Endodermal cell (in vitro differentiated cells): ENCODE measurements around the gene PNCK. TPM values are rescaled to one million over a fixed set of nuclear protein-coding genes. Genes with fewer than 3 reads are reported as not detected.

Experiments used
- DNase-seq: peaks from one replicate; pipeline ENCODE4 v3.0.0-alpha.2; 2017
- H3K27ac ChIP-seq: 2 replicates; pipeline ENCODE4 v1.5.1; 2013; ENCODE audit warnings: mild to moderate bottlenecking, low read depth, low read length, moderate library complexity
- H3K27me3 ChIP-seq: 2 replicates; pipeline ENCODE4 v1.6.1; 2013; ENCODE audit warnings: mild to moderate bottlenecking, low read length, moderate library complexity; ENCODE audit not compliant: insufficient read depth, control insufficient read depth, poor library complexity, severe bottlenecking
- H3K36me3 ChIP-seq: 2 replicates; pipeline ENCODE4 v1.7.0; 2013; ENCODE audit warnings: mild to moderate bottlenecking, low read length, moderate library complexity; ENCODE audit not compliant: control insufficient read depth, insufficient read depth
- H3K4me1 ChIP-seq: one replicate; pipeline ENCODE4 v1.7.0; 2013; ENCODE audit warnings: low read length; ENCODE audit not compliant: control insufficient read depth, insufficient read depth
- H3K4me3 ChIP-seq: 2 replicates; pipeline ENCODE4 v1.5.1; 2013; ENCODE audit warnings: mild to moderate bottlenecking, low read length, moderate library complexity
- H3K9ac ChIP-seq: 2 replicates; pipeline ENCODE4 v1.6.1; 2013; ENCODE audit warnings: mild to moderate bottlenecking, low read length, moderate library complexity; ENCODE audit not compliant: poor library complexity, severe bottlenecking; ENCODE audit errors: extremely low read depth
- H3K9me3 ChIP-seq: 2 replicates; pipeline ENCODE4 v1.6.1; 2013; ENCODE audit warnings: mild to moderate bottlenecking, low read length, moderate library complexity; ENCODE audit not compliant: control insufficient read depth
- H3K27ac Mint-ChIP-seq: 2 replicates; pipeline ENCODE4 v1.8.0; 2020; ENCODE audit warnings: mixed read lengths
- H3K27me3 Mint-ChIP-seq: 2 replicates; pipeline ENCODE4 v1.8.0; 2021; ENCODE audit warnings: mild to moderate bottlenecking, mixed read lengths; ENCODE audit not compliant: insufficient read depth
- H3K36me3 Mint-ChIP-seq: 2 replicates; pipeline ENCODE4 v1.8.0; 2020; ENCODE audit warnings: low read depth, mixed read lengths
- H3K4me1 Mint-ChIP-seq: 2 replicates; pipeline ENCODE4 v1.8.0; 2020; ENCODE audit warnings: mixed read lengths
- H3K4me3 Mint-ChIP-seq: 2 replicates; pipeline ENCODE4 v1.8.0; 2020; ENCODE audit warnings: mild to moderate bottlenecking, moderate library complexity, mixed read lengths
- H3K9me3 Mint-ChIP-seq: 2 replicates; pipeline ENCODE4 v1.8.0; 2020; ENCODE audit warnings: mild to moderate bottlenecking, mixed read lengths
- WGBS, 2 experiments: methylation state at CpG; one replicate each; pipeline versions ENCODE4 v1.1.5 to v1.1.7; 2013; ENCODE audit warnings: missing lambda C conversion rate in 2 of 2, mixed read lengths in 1 of 2; ENCODE audit not compliant: insufficient coverage in 1 of 2, insufficient read length in 1 of 2; 5-methylcytosine and 5-hydroxymethylcytosine counted together
- total RNA-seq, 2 donors: library from RNA; stranded (reverse); fragmentation: NEBNext Ultra II Directional in 1 of 2; extraction: Animal tissue kit (Norgen Biotek cat#: 25700) in 1 of 2; gene quantifications; 2 replicates in 1 of 2; 3 replicates in 1 of 2; pipeline ENCODE4 v1.2.1, GENCODE V29; 2021
- TF ChIP-seq, protein P1 (sequence below): fragments of 200-600 bp; sonication (generic); conservative IDR thresholded peaks from 2 replicates; pipeline ENCODE4 v1.5.0; 2021; ENCODE audit warnings: antibody characterized with exemption, mild to moderate bottlenecking

Gene PNCK
- total RNA-seq, 2 donors from 2014 or later: 2.8 to 12.9 TPM

DNA sequence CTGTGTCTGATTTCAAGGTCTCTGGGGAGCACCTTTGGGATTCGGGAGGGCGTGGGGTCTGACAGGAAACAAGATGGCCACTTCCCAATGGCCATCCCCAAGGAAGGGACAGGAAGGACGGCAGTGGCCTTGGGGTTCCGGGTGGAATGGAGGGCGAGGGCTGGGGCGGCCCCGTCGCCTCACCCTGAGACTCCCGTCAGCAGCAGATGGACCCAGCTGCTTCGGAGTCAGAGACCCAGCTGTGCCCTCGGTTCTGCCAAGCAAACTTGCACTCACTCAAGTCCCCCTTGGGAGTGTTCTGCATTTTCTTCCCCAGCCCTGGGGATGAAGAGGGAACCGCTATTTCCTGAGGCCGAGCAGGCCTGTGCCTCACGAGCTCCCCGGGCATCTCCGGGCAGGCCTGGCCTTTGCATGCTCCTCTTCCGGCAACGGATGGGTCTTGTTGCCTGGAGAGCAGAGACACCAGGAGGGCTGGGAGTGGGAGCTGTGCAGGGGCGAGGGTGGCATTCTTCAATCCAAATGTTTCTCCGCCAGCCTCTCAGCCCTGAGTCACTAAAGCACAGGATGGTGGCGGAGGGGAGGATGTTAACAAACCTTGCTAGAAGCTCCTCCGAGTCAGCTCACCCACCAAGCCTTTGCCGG, 33.4 kb downstream of the PNCK start:
- Histone ChIP-seq H3K9ac (no peak overlapping the region), H3K4me3 (no peak overlapping the region), H3K9me3 (no peaks in the 10 kb centered on the region), H3K27me3 (peaks cover 41% of the 10 kb centered on the region), H3K4me1 (no peaks in the 10 kb centered on the region), H3K27ac (no peak overlapping the region), H3K36me3 (no peaks in the 10 kb centered on the region)
- TF ChIP-seq, protein P1, sequence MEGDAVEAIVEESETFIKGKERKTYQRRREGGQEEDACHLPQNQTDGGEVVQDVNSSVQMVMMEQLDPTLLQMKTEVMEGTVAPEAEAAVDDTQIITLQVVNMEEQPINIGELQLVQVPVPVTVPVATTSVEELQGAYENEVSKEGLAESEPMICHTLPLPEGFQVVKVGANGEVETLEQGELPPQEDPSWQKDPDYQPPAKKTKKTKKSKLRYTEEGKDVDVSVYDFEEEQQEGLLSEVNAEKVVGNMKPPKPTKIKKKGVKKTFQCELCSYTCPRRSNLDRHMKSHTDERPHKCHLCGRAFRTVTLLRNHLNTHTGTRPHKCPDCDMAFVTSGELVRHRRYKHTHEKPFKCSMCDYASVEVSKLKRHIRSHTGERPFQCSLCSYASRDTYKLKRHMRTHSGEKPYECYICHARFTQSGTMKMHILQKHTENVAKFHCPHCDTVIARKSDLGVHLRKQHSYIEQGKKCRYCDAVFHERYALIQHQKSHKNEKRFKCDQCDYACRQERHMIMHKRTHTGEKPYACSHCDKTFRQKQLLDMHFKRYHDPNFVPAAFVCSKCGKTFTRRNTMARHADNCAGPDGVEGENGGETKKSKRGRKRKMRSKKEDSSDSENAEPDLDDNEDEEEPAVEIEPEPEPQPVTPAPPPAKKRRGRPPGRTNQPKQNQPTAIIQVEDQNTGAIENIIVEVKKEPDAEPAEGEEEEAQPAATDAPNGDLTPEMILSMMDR: no peak
- 90% methylated on average over 22 of the region's 23 CpGs; no CpG with 5 or more reads in 1 of the 2 experiments for WGBS, 2 experiments
- H3K4me3 Mint-ChIP-seq: no peak overlapping the region
- no peak overlapping the region for H3K27ac Mint-ChIP-seq
- peaks cover 52% of the 10 kb centered on the region for H3K9me3 Mint-ChIP-seq
- peaks cover 54% of the 10 kb centered on the region for H3K27me3 Mint-ChIP-seq
- DNase-seq: peak; percentile 33
- peaks cover 3% of the 10 kb centered on the region for H3K4me1 Mint-ChIP-seq
- no peaks in the 10 kb centered on the region for H3K36me3 Mint-ChIP-seq

DNA sequence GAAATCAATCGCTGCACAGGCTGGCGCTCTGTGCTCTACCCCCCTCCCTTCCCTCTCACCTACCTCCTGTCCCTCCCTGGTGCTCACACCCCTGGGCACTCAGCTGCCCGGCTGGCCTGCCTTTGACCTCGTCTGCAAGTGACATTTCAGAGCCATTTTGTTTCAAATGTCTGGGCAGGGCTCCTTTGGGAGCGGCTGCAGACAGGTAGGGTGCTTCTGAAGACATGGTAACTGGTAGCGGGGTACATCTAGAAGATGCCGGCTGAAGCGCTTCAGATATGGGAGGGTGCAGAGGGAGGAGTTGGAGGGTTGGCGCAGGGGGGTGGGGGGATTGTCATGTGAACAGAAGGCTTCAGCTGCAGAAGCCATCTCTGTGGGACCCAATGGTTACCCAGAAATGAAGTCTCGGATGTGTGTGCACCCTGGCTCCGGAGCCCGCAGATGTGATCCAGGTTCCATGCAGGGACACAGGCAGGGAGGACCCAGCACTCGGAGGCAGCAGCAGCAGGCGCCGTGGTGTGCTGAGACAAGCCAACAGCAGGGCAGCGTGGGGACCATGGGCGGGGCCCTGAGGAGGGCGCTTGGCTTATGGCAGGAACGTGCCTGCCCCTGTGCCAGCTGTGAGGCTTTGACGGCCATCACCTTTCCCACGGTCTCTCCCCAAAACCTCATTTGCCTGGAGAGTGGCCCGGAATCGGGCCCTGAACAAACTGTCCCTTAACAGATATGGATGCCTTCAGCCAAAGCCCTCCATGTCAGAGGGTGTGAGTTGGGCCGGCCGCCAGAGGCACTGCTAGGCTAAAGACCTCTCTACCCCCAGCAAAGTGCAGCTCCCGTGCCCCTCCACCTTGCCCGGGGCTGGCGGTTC, 34.2 kb downstream of the PNCK start:
- DNase-seq: no peak
- Mint-ChIP-seq H3K36me3 (no peaks in the 10 kb centered on the region), H3K27me3 (peaks cover 52% of the 10 kb centered on the region), H3K4me1 (peaks cover 3% of the 10 kb centered on the region), H3K27ac (no peak overlapping the region), H3K9me3 (peaks cover 53% of the 10 kb centered on the region), H3K4me3 (no peak overlapping the region)
- 70 to 87% methylated on average over 2 to 27 of the region's 28 CpGs for WGBS, 2 experiments
- Histone ChIP-seq H3K36me3 (no peaks in the 10 kb centered on the region), H3K4me1 (no peaks in the 10 kb centered on the region), H3K9ac (no peak overlapping the region), H3K27ac (no peak overlapping the region), H3K4me3 (no peak overlapping the region), H3K27me3 (peaks cover 34% of the 10 kb centered on the region), H3K9me3 (no peaks in the 10 kb centered on the region)
- TF ChIP-seq, protein P1: no peak

- Mint-ChIP-seq H3K4me1 (peaks cover 3% of the 10 kb centered on the region), H3K27me3 (peaks cover 47% of the 10 kb centered on the region), H3K9me3 (peaks cover 54% of the 10 kb centered on the region), H3K27ac (no peak overlapping the region), H3K36me3 (no peaks in the 10 kb centered on the region), H3K4me3 (no peak overlapping the region)
- no peak overlapping the region for H3K27ac ChIP-seq
- no peak overlapping the region for H3K9ac ChIP-seq
- peaks cover 30% of the 10 kb centered on the region for H3K27me3 ChIP-seq
- H3K9me3 ChIP-seq: no peaks in the 10 kb centered on the region
- TF ChIP-seq, protein P1: no peak
- no peaks in the 10 kb centered on the region for H3K36me3 ChIP-seq
- H3K4me3 ChIP-seq: no peak overlapping the region
- no peaks in the 10 kb centered on the region for H3K4me1 ChIP-seq
- WGBS, 2 experiments: 83 to 100% methylated on average over 2 to 20 of the region's 20 CpGs
- peak; percentile 30 for DNase-seq
Observed at GRCh38 chrX:153638436-153639176, 35.0 kb downstream of the PNCK start.
